ENCODE results near the gene NANOGP8.

Gene NANOGP8

DNA sequence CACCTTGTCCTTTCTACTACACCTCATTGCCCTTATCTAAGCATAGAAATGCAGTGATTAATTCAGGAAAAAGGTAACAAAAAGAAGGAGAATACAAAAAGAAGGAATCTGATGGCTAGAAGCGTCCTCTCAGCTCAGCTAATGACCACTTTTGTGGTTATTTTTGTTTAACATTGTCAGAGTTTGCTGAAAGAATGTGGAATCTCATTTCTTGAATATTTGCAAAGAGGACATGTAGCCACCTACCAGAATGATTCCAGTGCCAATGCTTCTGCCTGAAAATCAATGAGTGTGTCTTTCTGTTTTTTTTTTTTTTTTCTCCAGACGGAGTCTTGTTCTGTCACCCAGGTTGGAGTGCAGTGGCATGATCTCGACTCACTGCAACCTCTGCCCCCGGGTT lies 24.5 kb downstream of the NANOGP8 start:
- FAIRE-seq (no peak), DNase-seq (ENCODE audit: insufficient read length, low spot score) (no peak)
- no peak for TF ChIP-seq CTCF (IDR thresholded peaks at IDR 0.05; ENCODE audit: insufficient read depth, missing control alignments)

DNA sequence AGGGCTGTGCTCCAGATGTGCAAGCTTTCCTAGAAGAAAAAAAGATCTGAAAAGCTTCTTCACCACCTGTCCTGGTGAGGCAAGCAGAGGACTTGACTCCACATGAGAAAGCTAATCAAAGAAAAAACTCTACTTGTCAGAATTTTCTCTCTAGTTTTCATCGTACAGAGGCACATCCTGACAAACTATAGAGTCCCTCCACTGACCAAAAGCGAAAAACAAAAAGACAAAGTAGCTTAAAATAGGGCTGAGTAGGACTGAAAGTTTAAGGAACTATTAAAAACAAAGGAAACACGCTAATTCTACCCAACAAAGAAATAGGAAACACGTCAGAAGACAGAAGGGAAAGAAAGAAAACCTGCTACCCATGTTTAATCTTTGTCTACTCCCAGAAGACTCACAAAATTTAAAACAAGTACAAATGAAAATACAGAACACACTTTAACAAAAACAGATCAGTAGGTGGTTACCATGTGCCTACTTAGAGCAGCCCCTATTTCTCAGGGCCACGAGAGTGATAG lies 26.5 kb downstream of the NANOGP8 start:
- DNase-seq (ENCODE audit: insufficient read length, low spot score), result no peak
- no peak for TF ChIP-seq CTCF (IDR thresholded peaks at IDR 0.05; ENCODE audit: insufficient read depth, missing control alignments)
- FAIRE-seq, result no peak

GRCh38 chr15:35055416-35056105 lies 29.5 kb downstream of the NANOGP8 start:
- FAIRE-seq (no peak), DNase-seq (ENCODE audit: insufficient read length, low spot score) (no peak)
- TF ChIP-seq CTCF (IDR thresholded peaks at IDR 0.05; ENCODE audit: insufficient read depth, missing control alignments), result no peak

- FAIRE-seq (no peak), DNase-seq (ENCODE audit: insufficient read length, low spot score) (no peak)
- TF ChIP-seq CTCF (IDR thresholded peaks at IDR 0.05; ENCODE audit: insufficient read depth, missing control alignments), result no peak
Observed at GRCh38 chr15:35054380-35054779, 30.7 kb downstream of the NANOGP8 start.

DNA sequence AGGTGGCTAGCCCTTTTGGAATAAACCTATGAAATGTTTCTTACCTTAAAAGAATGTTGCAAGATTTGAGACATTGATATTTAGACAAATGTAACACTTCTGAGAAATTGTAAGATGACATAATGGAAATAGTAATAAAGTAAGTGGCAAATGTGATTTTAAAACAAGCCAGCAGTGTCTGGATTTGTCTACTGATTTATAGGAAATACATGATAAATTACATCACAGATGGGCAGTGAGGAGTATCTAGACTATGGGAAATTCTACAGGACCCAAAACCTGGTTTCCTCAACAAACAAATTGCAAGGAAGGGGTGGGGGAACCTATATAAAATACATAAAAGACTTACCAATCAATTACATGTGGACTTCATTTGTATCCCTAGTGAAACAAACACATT lies 37.1 kb downstream of the NANOGP8 start:
- TF ChIP-seq CTCF (IDR thresholded peaks at IDR 0.05; ENCODE audit: insufficient read depth, missing control alignments), result no peak
- DNase-seq (ENCODE audit: insufficient read length, low spot score) (no peak), FAIRE-seq (no peak)

GRCh38 chr15:35047528-35047927 lies 37.6 kb downstream of the NANOGP8 start:
- FAIRE-seq (no peak), DNase-seq (ENCODE audit: insufficient read length, low spot score) (no peak)
- no peak for TF ChIP-seq CTCF (IDR thresholded peaks at IDR 0.05; ENCODE audit: insufficient read depth, missing control alignments)

- DNase-seq (ENCODE audit: insufficient read length, low spot score), result no peak
- FAIRE-seq, result no peak
- no peak for TF ChIP-seq CTCF (IDR thresholded peaks at IDR 0.05; ENCODE audit: insufficient read depth, missing control alignments)
Observed at GRCh38 chr15:35043373-35044095, 41.6 kb downstream of the NANOGP8 start.

Data from D721Med (cell line).